ENCODE measurements around the gene SUSD6. TPM values are rescaled to one million over a fixed set of nuclear protein-coding genes. Genes with fewer than 3 reads are reported as not detected.
A peak's percentile ranks its signal among the peaks of the same experiment; 100 is the strongest.

Gene SUSD6
- total RNA-seq, 2 donors from 2014 or later: 24.6 to 25.1 TPM

DNA sequence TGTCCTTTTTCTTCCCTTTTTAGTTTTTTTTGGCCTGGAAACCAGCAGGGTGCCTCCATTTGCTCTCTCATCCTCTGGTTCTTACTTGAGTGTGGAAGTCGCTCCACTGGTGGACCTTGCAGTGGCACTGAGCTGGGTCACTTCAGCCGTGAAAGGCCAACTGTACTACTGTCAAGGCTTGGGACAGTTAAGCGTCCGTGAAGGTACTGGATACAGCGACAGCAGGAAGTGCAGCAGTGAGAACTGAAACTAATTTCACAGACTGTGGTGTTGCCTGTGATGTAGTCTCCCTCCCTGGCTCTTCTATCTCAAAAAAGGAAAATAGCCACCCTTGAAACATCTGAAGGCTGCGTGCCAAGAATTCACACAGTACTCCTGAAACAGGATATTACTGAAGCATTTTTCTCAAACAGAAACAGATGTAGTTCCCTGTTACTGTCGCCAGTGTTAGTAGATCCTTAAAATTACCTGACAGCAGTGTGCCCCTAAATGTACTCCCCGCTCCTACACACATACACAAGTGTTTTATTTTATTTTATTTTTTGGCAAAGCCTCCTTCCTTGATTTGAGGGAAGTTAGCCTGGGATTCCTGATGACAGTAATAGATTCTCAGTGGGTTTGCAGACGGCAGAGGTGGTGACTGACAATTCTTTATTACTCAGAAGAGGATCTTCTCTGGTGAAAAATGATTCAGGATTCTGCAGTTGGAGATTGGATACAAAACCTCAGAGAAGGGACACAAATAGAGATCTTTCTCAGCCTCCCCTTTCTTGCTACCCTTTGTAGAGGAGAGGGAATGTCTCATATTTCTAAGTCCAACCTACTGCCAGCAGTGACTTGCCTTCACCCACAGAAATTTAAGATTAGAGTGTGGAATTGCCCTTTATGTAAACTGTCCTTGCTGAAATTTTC, 4.4 kb downstream of the SUSD6 start:
- DNase-seq (peak; percentile 38 to 79 (median 54)), ATAC-seq (no peak)
- peaks cover 83% of the 10 kb centered on the region for H3K4me1 ChIP-seq
- intact Hi-C loops (cut with DNase I): loop anchor here (10.0 kb wide), 1 partner anchor 49 kb away; no protein-coding TSS in a partner anchor
- H3K36me3 ChIP-seq (replicated peaks in 1 of 2; ENCODE audit: insufficient read depth in 1 of 2, low read depth in 2 of 2): no peaks in the 10 kb centered on the region
- 34 to 40% methylated on average over 9 of the region's 9 CpGs for WGBS, 2 donors
- TF ChIP-seq, protein P1, sequence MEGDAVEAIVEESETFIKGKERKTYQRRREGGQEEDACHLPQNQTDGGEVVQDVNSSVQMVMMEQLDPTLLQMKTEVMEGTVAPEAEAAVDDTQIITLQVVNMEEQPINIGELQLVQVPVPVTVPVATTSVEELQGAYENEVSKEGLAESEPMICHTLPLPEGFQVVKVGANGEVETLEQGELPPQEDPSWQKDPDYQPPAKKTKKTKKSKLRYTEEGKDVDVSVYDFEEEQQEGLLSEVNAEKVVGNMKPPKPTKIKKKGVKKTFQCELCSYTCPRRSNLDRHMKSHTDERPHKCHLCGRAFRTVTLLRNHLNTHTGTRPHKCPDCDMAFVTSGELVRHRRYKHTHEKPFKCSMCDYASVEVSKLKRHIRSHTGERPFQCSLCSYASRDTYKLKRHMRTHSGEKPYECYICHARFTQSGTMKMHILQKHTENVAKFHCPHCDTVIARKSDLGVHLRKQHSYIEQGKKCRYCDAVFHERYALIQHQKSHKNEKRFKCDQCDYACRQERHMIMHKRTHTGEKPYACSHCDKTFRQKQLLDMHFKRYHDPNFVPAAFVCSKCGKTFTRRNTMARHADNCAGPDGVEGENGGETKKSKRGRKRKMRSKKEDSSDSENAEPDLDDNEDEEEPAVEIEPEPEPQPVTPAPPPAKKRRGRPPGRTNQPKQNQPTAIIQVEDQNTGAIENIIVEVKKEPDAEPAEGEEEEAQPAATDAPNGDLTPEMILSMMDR (IDR thresholded peaks at IDR 0.05): peak in 3 of 7 experiments; percentile 11 to 30 (median 21)
- peak in 2 of 3 donors; percentile 14 to 34 for TF ChIP-seq POLR2A (IDR thresholded peaks at IDR 0.05)
- H3K9me3 ChIP-seq: no peaks in the 10 kb centered on the region
- no peaks in the 10 kb centered on the region for H3K27me3 ChIP-seq
- no peak overlapping the region for H3K4me3 ChIP-seq
- H3K27ac ChIP-seq: peak overlapping the region; percentile 9 to 99 (median 78)

DNA sequence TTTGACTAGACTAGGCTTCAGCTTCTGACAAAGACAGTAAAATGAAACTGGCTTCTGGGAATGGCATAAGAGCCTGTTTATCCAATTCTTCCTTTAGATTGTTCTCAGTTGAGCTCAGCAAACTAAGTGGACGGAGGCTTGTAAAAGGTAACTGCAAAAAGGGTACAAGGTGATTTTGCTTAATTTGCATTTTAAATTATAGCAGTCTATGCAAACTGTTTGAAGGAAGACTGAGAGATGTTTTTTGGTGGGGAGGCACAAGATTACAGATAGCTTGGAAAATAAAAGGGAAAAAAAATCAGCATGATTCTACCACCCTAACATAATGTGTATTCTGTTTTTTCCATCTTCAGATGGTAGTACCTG, 5.0 kb downstream of the SUSD6 start:
- no peak for ATAC-seq
- intact Hi-C loops (cut with DNase I): loop anchor here (10.0 kb wide), 1 partner anchor 48 kb away; no protein-coding TSS in a partner anchor
- WGBS, 2 donors: 53 to 64% methylated on average over 1 of the region's 1 CpG
- Histone ChIP-seq H3K4me3 (no peak overlapping the region), H3K4me1 (peaks cover 88% of the 10 kb centered on the region), H3K27ac (peak overlapping the region; percentile 9 to 99 (median 78)), H3K36me3 (replicated peaks in 1 of 2; ENCODE audit: insufficient read depth in 1 of 2, low read depth in 2 of 2) (no peaks in the 10 kb centered on the region), H3K27me3 (no peaks in the 10 kb centered on the region), H3K9me3 (no peaks in the 10 kb centered on the region)
- TF ChIP-seq POLR2A (IDR thresholded peaks at IDR 0.05): no peak
- TF ChIP-seq, protein P1 (IDR thresholded peaks at IDR 0.05): no peak
- DNase-seq: no peak

DNA sequence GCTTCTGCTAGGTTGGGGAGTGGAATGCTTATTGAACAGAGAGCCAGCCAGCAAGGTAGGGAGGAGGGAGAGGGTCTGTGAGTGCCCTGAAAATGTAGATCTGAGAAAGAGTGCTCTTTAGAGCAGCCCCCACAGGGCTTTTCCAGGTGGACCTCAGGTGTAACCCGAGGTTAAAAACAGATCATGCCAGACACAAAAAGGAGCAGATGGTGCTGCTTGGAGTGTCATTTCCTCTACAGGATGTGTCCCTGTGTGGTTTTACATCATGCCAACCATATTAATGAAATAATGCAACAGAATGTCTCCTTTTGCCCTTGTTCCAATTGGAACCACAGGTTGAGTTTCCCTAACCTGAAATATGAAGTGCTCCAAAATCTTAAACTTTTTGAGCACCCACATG, 6.4 kb downstream of the SUSD6 start:
- ATAC-seq (no peak), DNase-seq (no peak)
- 28 to 54% methylated on average over 1 of the region's 1 CpG for WGBS, 2 donors
- peaks cover 98% of the 10 kb centered on the region for H3K4me1 ChIP-seq
- intact Hi-C loops (cut with DNase I): loop anchor here (10.0 kb wide), 1 partner anchor 47 kb away; no protein-coding TSS in a partner anchor
- H3K36me3 ChIP-seq (replicated peaks in 1 of 2; ENCODE audit: insufficient read depth in 1 of 2, low read depth in 2 of 2): no peaks in the 10 kb centered on the region
- H3K27me3 ChIP-seq: no peaks in the 10 kb centered on the region
- H3K9me3 ChIP-seq: no peaks in the 10 kb centered on the region
- H3K4me3 ChIP-seq: no peak overlapping the region
- peak overlapping the region in 2 of 4 donors; percentile 7 to 50 for H3K27ac ChIP-seq
- no peak for TF ChIP-seq POLR2A (IDR thresholded peaks at IDR 0.05)
- TF ChIP-seq, protein P1 (IDR thresholded peaks at IDR 0.05): no peak

DNA sequence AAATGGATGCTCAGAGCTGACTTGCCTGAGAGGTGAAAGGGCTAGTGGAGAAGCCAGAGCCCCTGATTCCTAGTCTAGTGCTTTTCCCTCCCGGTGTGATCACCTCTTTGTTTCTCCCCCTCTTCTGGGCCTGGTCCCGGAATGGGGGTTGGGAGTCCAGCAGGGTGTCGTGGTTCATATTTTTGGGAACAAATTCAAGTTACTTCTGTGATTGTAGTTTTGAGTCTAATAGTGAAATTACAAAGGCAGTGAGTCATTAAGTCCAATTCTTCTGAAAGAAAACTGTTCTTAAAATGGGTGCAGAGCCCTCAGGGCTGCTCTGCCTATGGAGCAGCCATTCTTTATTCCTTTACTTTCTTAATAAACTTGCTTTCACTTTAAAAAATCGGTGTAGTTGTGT, 7.6 kb downstream of the SUSD6 start:
- H3K36me3 ChIP-seq (replicated peaks in 1 of 2; ENCODE audit: insufficient read depth in 1 of 2, low read depth in 2 of 2): no peaks in the 10 kb centered on the region
- H3K9me3 ChIP-seq: peaks cover 0 to 2% (median 0%) of the 10 kb centered on the region in 3 donors
- DNase-seq (no peak), ATAC-seq (no peak)
- WGBS, 2 donors: 67 to 69% methylated on average over 4 of the region's 4 CpGs
- H3K27ac ChIP-seq: peak overlapping the region in 3 of 4 donors; percentile 11 to 78 (median 46)
- H3K4me1 ChIP-seq: peaks cover 91% of the 10 kb centered on the region
- H3K27me3 ChIP-seq: no peaks in the 10 kb centered on the region
- intact Hi-C loops (cut with DNase I): loop anchor here (10.0 kb wide), 1 partner anchor 46 kb away; no protein-coding TSS in a partner anchor
- no peak overlapping the region for H3K4me3 ChIP-seq
- TF ChIP-seq, protein P1 (IDR thresholded peaks at IDR 0.05): no peak
- no peak for TF ChIP-seq POLR2A (IDR thresholded peaks at IDR 0.05)
